ENCODE results near the gene TK2. TPM values are rescaled to one million over a fixed set of nuclear protein-coding genes. Genes with fewer than 3 reads are reported as not detected.

Gene TK2
- total and polyA plus RNA-seq, 2 donors from 2014 or later = 31.0 to 44.2 TPM

DNA sequence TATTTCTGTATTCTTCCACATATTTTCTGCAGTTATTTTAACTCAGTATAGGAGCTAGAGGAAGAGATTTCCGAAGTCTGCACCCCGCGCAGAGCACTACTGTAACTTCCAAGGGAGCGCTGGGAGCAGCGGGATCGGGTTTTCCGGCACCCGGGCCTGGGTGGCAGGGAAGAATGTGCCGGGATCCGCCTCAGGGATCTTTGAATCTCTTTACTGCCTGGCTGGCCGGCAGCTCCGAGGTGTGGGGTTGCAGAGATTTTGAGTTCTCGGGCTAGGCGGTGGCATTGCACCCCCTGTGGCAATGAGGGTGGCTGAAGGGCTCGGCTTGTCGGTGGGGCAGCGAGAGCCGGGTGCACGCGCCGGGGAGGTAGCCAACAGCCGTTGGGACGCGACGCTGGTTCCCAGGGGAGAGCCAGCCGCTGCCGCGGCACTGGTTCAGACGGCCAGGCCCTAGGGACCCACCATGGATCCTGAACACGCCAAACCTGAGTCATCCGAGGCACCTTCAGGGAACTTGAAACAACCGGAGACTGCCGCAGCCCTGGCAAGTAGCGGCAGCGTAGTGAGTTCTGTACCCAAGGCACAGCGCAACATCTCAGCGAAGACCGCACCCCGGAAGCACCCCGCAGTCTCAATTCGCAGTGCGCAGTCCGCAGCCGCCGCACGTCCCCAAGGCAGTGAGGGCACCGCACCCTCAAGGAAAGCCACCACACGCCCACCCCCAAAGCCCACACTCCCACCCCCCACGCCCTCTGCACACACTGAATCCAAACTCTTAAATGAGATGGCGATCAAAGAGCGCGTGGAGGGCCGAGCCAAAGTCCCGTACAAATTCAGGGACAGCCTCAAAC is 16.4 kb upstream of the TK2 start, which contains the start of gene CMTM1:
Gene CMTM1 (plus strand): TSS at position 389 of the 851 bp plus-strand sequence. CDS start 75 bp downstream, at position 464.
- H3K4me3 ChIP-seq (ENCODE audit: low read length in 3 of 3) = no peak within 1 kb of the TSS
- no peak within 1 kb of the TSS for H3K27ac ChIP-seq (ENCODE audit: low read depth in 2 of 2, low read length in 2 of 2)
- no peaks in the 10 kb centered on the region for H3K9me3 ChIP-seq (ENCODE audit: control insufficient read depth in 2 of 3, insufficient read depth in 1 of 3, low read length in 3 of 3)
- no peak within 1 kb of the TSS for H3K9ac ChIP-seq (ENCODE audit: low read length in 3 of 3)
- FAIRE-seq (no peak), DNase-seq (peak in 1 of 5 donors; percentile 60)
- intact Hi-C loops (cut with DNase I) = no loop called here
- peaks cover 0 to 9% (median 3%) of the 10 kb centered on the region in 3 donors for H3K36me3 ChIP-seq (ENCODE audit: control insufficient read depth in 2 of 3, insufficient read depth in 3 of 3, low read length in 3 of 3)
- H3K4me1 ChIP-seq (ENCODE audit: control insufficient read depth in 2 of 3, insufficient read depth in 2 of 3, low read depth in 1 of 3, low read length in 3 of 3) = no peaks in the 10 kb centered on the region
- TF ChIP-seq, protein P1, sequence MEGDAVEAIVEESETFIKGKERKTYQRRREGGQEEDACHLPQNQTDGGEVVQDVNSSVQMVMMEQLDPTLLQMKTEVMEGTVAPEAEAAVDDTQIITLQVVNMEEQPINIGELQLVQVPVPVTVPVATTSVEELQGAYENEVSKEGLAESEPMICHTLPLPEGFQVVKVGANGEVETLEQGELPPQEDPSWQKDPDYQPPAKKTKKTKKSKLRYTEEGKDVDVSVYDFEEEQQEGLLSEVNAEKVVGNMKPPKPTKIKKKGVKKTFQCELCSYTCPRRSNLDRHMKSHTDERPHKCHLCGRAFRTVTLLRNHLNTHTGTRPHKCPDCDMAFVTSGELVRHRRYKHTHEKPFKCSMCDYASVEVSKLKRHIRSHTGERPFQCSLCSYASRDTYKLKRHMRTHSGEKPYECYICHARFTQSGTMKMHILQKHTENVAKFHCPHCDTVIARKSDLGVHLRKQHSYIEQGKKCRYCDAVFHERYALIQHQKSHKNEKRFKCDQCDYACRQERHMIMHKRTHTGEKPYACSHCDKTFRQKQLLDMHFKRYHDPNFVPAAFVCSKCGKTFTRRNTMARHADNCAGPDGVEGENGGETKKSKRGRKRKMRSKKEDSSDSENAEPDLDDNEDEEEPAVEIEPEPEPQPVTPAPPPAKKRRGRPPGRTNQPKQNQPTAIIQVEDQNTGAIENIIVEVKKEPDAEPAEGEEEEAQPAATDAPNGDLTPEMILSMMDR (IDR thresholded peaks at IDR 0.05; ENCODE audit: borderline replicate concordance, extremely low read depth, insufficient read depth) = no peak
- H3K27me3 ChIP-seq (ENCODE audit: control insufficient read depth, insufficient read depth, low read length) = no peaks in the 10 kb centered on the region

DNA sequence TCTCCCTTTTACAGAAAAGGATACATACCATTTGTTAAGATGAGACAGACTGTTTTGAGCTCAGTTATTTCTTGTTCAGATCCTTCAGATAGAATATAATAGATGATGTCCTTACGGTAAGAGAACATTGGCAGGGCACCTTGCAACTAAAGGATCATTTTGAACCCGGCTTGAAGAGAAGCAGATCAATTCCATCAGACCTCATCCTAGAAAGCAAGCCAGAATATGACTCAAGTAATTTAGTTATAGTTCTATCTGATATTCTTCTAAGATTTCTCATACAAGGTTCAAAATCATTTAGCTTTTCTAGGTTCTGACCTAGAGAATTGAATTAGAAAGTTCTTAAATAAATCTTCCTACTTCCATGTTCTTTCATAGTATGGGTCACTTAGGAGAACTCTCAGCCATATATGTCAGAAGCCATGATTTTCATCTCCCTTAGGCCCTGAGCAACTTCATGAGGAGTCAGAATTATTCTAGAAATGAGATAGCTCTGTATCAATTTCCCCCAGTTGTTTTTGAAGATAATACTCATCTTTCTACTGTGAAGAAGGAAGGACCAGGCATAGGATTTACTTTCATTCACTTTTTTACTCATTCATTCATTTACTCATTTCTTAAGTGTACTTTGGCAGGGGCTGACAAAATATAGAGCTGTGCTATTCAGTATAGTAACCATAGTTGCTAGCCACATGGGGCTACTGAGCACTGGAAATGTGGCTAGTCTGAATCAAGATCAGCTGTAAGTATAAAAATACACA is 13.8 kb upstream of the TK2 start:
- FAIRE-seq (no peak), DNase-seq (no peak)
- TF ChIP-seq, protein P1 (IDR thresholded peaks at IDR 0.05; ENCODE audit: borderline replicate concordance, extremely low read depth, insufficient read depth) = no peak
- intact Hi-C loops (cut with DNase I) = no loop called here
- Histone ChIP-seq H3K9me3 (ENCODE audit: control insufficient read depth in 2 of 3, insufficient read depth in 1 of 3, low read length in 3 of 3) (no peaks in the 10 kb centered on the region), H3K27ac (ENCODE audit: low read depth in 2 of 2, low read length in 2 of 2) (no peak overlapping the region), H3K4me3 (ENCODE audit: low read length in 3 of 3) (no peak overlapping the region), H3K4me1 (ENCODE audit: control insufficient read depth in 2 of 3, insufficient read depth in 2 of 3, low read depth in 1 of 3, low read length in 3 of 3) (no peaks in the 10 kb centered on the region), H3K36me3 (ENCODE audit: control insufficient read depth in 2 of 3, insufficient read depth in 3 of 3, low read length in 3 of 3) (peaks cover 3 to 9% (median 3%) of the 10 kb centered on the region in 3 donors), H3K9ac (ENCODE audit: low read length in 3 of 3) (no peak overlapping the region), H3K27me3 (ENCODE audit: control insufficient read depth, insufficient read depth, low read length) (no peaks in the 10 kb centered on the region)

DNA sequence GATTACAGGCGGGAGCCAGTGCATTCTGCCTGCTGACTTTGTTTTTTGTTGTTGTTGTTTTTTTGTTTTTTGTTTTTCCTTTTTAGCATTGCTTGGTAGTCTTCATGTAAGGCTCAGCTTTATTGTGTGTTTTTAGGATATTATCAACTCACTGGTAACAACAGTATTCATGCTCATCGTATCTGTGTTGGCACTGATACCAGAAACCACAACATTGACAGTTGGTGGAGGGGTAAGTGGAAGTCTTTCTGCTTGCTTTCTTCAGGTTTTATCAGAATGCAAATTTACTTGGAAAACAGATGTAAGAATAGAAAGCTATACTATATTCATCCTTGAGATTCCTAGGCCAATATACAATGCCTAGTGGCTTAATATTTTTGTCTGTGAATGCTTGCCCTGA is 13.1 kb upstream of the TK2 start:
- Histone ChIP-seq H3K4me1 (ENCODE audit: control insufficient read depth in 2 of 3, insufficient read depth in 2 of 3, low read depth in 1 of 3, low read length in 3 of 3) (no peaks in the 10 kb centered on the region), H3K9ac (ENCODE audit: low read length in 3 of 3) (no peak overlapping the region), H3K36me3 (ENCODE audit: control insufficient read depth in 2 of 3, insufficient read depth in 3 of 3, low read length in 3 of 3) (peaks cover 3 to 9% (median 3%) of the 10 kb centered on the region in 3 donors), H3K27me3 (ENCODE audit: control insufficient read depth, insufficient read depth, low read length) (no peaks in the 10 kb centered on the region), H3K27ac (ENCODE audit: low read depth in 2 of 2, low read length in 2 of 2) (no peak overlapping the region), H3K9me3 (ENCODE audit: control insufficient read depth in 2 of 3, insufficient read depth in 1 of 3, low read length in 3 of 3) (no peaks in the 10 kb centered on the region), H3K4me3 (ENCODE audit: low read length in 3 of 3) (no peak overlapping the region)
- no peak for FAIRE-seq
- DNase-seq = no peak
- intact Hi-C loops (cut with DNase I) = no loop called here
- TF ChIP-seq, protein P1 (IDR thresholded peaks at IDR 0.05; ENCODE audit: borderline replicate concordance, extremely low read depth, insufficient read depth) = no peak

Data from kidney (tissue), 14 donors.